ENCODE results near the gene LIMK1.

The LIMK1 gene

GRCh38 chr7:74053589-74054186, 29.9 kb upstream of the LIMK1 start:
- Histone ChIP-seq H3K4me1 (peaks cover 3% of the 10 kb centered on the region; the same call in 1 of the 2 replicates), H3K36me3 (no peaks in the 10 kb centered on the region), H3K4me3 (ENCODE audit: low read depth, low read length) (no peak overlapping the region), H3K9me3 (no peaks in the 10 kb centered on the region), H3K27me3 (no peaks in the 10 kb centered on the region)
- DNase-seq = no peak
- no peak for TF ChIP-seq CTCF (IDR thresholded peaks at IDR 0.05; ENCODE audit: low read depth, low read length)

- DNase-seq = no peak
- no peak for TF ChIP-seq CTCF (IDR thresholded peaks at IDR 0.05; ENCODE audit: low read depth, low read length)
- no peaks in the 10 kb centered on the region for H3K36me3 ChIP-seq
- H3K9me3 ChIP-seq = no peaks in the 10 kb centered on the region
- H3K4me3 ChIP-seq (ENCODE audit: low read depth, low read length) = no peak overlapping the region
- peaks cover 3% of the 10 kb centered on the region; the same call in 1 of the 2 replicates for H3K4me1 ChIP-seq
- H3K27me3 ChIP-seq = no peaks in the 10 kb centered on the region
Observed at GRCh38 chr7:74056096-74056915, 27.3 kb upstream of the LIMK1 start.

GRCh38 chr7:74057216-74057925, 26.2 kb upstream of the LIMK1 start:
- Histone ChIP-seq H3K36me3 (no peaks in the 10 kb centered on the region), H3K9me3 (no peaks in the 10 kb centered on the region)
- DNase-seq = no peak

DNA sequence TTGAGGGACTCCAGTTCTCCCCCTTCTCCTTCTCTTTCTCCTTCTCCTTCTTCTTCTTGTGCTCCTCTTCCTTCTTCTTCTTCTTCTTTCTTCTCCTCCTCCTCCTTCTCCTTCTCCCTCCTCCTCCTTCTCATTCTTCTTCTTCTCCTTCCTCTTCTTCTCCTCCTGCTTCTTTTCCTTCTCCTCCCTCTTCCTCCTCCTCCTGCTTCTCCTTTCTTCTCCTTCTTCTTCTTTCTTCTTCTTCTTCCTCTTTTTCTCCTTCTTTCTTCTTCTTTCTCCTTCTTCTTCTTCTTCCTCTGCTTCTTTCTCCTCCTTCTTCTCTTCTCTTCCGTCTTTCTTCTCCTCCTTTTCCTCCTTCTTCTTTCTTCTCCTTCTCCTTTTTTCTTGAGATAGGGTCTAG, 25.6 kb upstream of the LIMK1 start:
- TF ChIP-seq CTCF (IDR thresholded peaks at IDR 0.05; ENCODE audit: low read depth, low read length) = no peak
- no peaks in the 10 kb centered on the region for H3K36me3 ChIP-seq
- no peaks in the 10 kb centered on the region for H3K9me3 ChIP-seq
- no peak for DNase-seq
- no peak overlapping the region for H3K4me3 ChIP-seq (ENCODE audit: low read depth, low read length)
- H3K27me3 ChIP-seq = no peaks in the 10 kb centered on the region
- H3K4me1 ChIP-seq = no peaks in the 10 kb centered on the region

More at GRCh38 chr7:74057216-74057925, 26.2 kb upstream of the LIMK1 start:
- Histone ChIP-seq H3K4me3 (ENCODE audit: low read depth, low read length) (no peak overlapping the region), H3K4me1 (no peaks in the 10 kb centered on the region), H3K27me3 (no peaks in the 10 kb centered on the region)
- no peak for TF ChIP-seq CTCF (IDR thresholded peaks at IDR 0.05; ENCODE audit: low read depth, low read length)

GRCh38 chr7:74058486-74058885, 25.1 kb upstream of the LIMK1 start:
- H3K4me3 ChIP-seq (ENCODE audit: low read depth, low read length) = no peak overlapping the region
- no peak for DNase-seq
- H3K9me3 ChIP-seq = no peaks in the 10 kb centered on the region
- no peaks in the 10 kb centered on the region for H3K27me3 ChIP-seq
- TF ChIP-seq CTCF (IDR thresholded peaks at IDR 0.05; ENCODE audit: low read depth, low read length) = no peak
- H3K36me3 ChIP-seq = no peaks in the 10 kb centered on the region
- H3K4me1 ChIP-seq = no peaks in the 10 kb centered on the region

Measured in BE2C (cell line).